Pulmonary artery endothelial cell (primary cell): ENCODE data around the gene AMBRA1. TPM values are rescaled to one million over a fixed set of nuclear protein-coding genes. Genes with fewer than 3 reads are reported as not detected.
A peak's percentile ranks its signal among the peaks of the same experiment; 100 is the strongest.

Experiments
- DNase-seq: peaks from one replicate; pipeline ENCODE4 v3.0.0-alpha.2; 2011; ENCODE audit warnings: low read depth, low spot score
- total RNA-seq: library from RNA; depleted of rRNA; stranded (reverse); fragments of >200 nt; gene quantifications from 2 replicates; pipeline ENCODE4 v1.2.3, GENCODE V29; 2014

AMBRA1 gene, protein sequence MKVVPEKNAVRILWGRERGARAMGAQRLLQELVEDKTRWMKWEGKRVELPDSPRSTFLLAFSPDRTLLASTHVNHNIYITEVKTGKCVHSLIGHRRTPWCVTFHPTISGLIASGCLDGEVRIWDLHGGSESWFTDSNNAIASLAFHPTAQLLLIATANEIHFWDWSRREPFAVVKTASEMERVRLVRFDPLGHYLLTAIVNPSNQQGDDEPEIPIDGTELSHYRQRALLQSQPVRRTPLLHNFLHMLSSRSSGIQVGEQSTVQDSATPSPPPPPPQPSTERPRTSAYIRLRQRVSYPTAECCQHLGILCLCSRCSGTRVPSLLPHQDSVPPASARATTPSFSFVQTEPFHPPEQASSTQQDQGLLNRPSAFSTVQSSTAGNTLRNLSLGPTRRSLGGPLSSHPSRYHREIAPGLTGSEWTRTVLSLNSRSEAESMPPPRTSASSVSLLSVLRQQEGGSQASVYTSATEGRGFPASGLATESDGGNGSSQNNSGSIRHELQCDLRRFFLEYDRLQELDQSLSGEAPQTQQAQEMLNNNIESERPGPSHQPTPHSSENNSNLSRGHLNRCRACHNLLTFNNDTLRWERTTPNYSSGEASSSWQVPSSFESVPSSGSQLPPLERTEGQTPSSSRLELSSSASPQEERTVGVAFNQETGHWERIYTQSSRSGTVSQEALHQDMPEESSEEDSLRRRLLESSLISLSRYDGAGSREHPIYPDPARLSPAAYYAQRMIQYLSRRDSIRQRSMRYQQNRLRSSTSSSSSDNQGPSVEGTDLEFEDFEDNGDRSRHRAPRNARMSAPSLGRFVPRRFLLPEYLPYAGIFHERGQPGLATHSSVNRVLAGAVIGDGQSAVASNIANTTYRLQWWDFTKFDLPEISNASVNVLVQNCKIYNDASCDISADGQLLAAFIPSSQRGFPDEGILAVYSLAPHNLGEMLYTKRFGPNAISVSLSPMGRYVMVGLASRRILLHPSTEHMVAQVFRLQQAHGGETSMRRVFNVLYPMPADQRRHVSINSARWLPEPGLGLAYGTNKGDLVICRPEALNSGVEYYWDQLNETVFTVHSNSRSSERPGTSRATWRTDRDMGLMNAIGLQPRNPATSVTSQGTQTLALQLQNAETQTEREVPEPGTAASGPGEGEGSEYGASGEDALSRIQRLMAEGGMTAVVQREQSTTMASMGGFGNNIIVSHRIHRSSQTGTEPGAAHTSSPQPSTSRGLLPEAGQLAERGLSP (N-terminal part only)
- total RNA-seq, result 15.8 and 16.7 TPM in 2 replicates

GRCh38 chr11:46593550-46594373 is at the start of gene AMBRA1:
Gene AMBRA1, minus strand, starts transcription at chr11:46594023. Its CDS starts 45,643 bp downstream, at chr11:46548380.
- DNase-seq, result peak; percentile 78

- no peak for DNase-seq
Observed at GRCh38 chr11:46643531-46643930, 49.7 kb upstream of the AMBRA1 start.

GRCh38 chr11:46642627-46643335 is 49.0 kb upstream of the AMBRA1 start:
- no peak for DNase-seq

DNA sequence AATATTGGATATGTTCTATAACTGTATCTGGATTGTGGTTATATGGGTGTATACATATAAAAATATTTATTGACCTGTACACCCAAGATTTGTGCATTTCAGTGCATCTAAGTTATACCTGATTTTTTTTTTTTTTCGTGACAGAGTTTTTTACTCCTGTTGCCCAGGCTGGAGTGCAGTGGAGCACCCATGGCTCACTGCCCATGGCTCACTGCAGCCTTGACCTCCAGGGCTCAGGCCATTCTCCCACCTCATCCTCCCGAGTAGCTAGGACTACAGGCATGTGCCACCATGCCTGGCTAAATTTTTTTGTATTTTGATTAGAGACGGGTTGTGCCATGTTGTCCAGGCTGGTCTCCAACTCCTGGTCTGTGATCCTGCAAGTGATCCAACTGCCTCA is 47.8 kb upstream of the AMBRA1 start:
- DNase-seq, result no peak

- DNase-seq, result no peak
Observed at GRCh38 chr11:46640036-46640788, 46.4 kb upstream of the AMBRA1 start.

- DNase-seq, result no peak
Observed at GRCh38 chr11:46639197-46639839, 45.5 kb upstream of the AMBRA1 start.

DNA sequence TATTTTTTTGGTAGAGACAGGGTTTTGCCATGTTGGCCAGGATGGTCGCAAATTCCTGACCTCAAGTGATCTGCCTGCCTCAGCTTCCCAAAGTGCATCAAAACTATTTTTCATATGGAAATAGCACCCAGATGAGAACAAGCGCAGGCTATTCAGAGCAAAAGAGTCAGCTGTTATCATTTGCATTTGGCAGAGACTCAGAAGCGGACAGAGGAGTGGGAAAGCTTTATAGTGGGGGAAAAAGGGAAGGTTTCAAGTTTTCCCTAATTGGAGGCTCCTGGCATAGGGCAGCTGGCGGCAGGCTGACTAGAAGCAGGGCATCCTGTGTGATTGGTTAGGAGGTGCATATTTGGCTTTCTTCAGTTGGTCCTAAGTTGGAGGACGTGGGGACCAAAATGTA is 43.7 kb upstream of the AMBRA1 start:
- DNase-seq, result no peak

DNA sequence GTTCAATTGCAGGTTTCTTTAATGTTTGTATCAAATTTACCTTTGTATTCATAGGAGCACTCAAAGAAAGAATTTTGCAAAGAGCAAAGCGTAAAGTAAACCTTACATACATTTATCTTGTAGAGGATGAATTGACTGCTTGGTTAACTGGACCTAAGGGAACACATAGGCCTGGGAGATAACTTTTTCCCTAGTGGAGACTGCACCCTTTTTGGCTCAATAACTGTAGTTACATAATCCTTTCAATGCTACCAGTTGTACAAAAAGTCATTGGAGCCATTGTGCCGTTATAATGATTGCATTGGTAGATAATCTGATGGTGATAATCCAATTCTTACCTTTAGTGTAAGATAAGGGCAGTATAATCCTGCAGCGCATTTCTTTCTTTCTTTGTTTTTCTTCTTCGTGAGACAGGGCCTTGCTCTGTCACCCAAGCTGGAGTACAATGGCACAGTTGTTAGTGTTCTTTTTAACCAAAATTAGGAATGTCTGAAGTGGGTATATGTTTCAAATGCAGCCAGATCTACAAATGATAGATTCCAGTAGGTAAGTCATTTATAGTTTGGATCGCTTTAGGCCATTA is 41.8 kb upstream of the AMBRA1 start:
- DNase-seq, result no peak

DNA sequence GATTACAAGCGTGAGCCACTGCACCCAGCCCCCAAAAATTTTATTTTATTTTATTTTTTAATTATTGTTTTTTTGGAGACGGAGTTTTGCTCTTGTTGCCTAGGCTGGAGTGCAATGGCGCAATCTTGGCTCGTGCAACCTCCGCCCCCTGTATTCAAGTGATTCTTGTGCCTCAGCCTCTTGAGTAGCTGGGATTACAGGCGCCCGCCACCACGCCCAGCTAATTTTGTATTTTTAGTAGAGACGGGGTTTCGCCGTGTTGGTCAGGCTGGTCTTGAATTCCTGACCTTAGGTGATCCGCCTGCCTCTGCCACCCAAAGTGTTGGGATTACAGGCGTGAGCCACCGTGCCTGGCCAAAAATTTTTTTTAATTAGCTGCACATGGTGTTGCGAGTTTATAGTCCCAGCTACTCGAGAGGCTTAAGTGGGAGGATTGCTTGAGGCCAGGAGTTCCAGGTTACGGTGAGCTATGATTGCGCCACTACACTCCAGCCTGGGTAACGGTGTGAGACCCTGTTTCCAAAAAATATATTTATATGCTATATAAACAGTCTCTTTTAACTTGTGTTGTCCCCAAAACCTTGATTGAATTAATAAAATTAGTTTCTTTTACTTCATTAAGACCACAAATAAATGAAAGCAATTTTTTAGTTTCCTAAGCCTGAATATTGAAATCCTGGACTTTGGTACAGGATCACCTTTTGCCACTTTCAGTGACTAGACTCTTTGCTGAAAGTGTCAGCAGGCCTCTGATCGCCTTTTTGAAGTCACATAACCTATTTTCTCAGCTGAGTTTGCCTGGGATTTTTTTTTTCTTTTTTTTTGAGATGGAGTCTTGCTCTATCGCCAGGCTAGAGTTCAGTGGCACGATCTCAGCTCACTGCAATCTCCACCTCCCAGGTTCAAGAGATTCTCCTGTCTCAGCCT is 39.7 kb upstream of the AMBRA1 start:
- no peak for DNase-seq

- no peak for DNase-seq
Observed at GRCh38 chr11:46632502-46632901, 38.7 kb upstream of the AMBRA1 start.

DNA sequence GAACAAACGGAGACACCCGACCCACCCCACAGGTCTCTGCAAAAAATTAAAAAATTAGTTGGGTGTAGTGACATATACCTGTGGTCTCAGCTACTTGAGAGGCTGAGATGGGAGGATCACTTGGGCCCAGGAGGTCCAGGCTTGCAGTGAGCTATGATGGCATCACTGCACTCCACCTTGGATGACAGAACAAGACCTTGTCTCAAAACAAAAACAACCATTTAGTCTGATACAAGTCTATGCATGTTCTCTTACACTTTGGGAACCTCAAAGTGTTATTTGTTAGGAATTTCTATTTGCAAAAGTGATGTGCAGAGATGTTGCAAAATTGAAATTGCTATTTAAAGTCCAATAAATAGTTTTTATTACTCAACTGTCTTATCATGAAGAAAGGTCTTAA is 37.9 kb upstream of the AMBRA1 start:
- no peak for DNase-seq

GRCh38 chr11:46630237-46630636 is 36.4 kb upstream of the AMBRA1 start:
- DNase-seq, result no peak

- no peak for DNase-seq
Observed at GRCh38 chr11:46628961-46629360, 35.1 kb upstream of the AMBRA1 start.

- no peak for DNase-seq
Observed at GRCh38 chr11:46625406-46625805, 31.6 kb upstream of the AMBRA1 start.

DNA sequence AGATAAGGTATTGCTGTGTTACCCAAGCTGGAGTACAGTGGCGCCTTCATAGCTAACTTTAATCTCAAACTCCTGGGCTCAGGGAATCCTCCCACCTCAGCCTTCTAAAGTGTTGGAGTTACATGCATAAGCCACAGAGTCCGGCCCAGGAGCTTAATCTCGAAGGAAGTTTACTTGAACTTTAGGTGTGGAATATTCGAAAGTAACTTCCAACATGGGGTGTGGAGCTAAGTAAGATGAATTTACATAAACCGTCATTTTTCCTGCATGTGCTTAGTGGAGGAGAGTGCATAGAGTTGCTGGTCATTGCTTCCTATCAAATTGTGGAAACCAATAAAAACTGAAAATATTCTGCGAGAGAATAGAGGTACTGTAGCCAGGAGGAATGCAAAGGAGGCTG is 25.0 kb upstream of the AMBRA1 start:
- no peak for DNase-seq

GRCh38 chr11:46617972-46618314 is 24.1 kb upstream of the AMBRA1 start:
- no peak for DNase-seq

DNA sequence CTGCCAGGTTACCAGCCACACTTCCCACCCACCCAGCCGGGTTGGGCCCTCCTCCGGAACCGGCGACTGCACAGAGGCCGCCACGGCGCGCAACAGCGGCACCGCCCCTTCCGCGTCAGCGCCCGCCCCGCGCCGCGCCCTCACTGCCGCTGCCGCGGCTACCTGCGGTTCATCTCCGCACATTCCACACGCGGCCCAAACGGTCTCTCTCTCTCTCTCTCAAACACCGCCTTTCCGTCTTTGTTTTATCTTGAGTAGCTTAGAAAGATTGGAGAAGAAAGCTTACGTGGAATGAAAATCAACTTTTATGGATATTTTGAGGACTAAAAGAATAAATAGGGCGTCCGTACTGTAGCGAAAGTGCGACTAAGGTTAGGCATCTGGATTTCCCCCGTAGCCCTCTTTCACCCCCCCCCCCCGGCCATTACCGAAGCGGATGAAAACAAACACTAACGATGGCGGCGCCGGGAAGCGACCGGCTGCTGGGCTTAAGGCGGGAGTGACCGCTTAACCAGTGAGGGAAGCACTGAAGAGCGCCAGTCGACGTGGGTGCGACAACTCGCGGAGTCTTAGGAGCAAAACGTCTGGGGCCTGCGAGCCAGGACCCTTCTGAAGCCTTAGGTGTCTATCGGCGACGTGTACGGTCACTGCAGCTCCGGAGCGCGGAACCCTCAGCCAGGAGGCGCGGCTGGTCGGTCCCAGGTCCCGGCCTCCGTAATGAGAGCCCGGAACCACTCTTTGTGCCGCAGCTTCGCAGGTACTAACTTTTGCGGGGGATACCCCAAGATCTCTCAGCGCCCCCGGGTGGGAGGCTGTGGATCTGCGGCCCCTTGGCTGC is 23.5 kb upstream of the AMBRA1 start, which contains the start of the genes ATG13 and HARBI1:
Gene ATG13, plus strand, starts transcription at position 420 of the 838 bp plus-strand sequence. CDS start 26,739 bp downstream, outside the sequence.
Gene HARBI1, minus strand, starts transcription at position 94 of the 838 bp plus-strand sequence. CDS start 990 bp downstream, outside the sequence.
- DNase-seq, result peak; percentile 71
